Neural crest cell (in vitro differentiated cells): Measurements from ENCODE around the gene IGF2R. TPM values are rescaled to one million over a fixed set of nuclear protein-coding genes. Genes with fewer than 3 reads are reported as not detected.

ENCODE experiments used
- DNase-seq: peaks from one replicate; pipeline ENCODE4 v3.0.0; 2021; ENCODE audit warnings: low read depth, mixed read lengths, low spot score
- H3K27ac Mint-ChIP-seq: one replicate; pipeline ENCODE4 v1.8.0; 2021; ENCODE audit warnings: mild to moderate bottlenecking, mixed read lengths; ENCODE audit not compliant: unreplicated experiment
- H3K27me3 Mint-ChIP-seq: 2 replicates; pipeline ENCODE4 v1.8.0; 2021; ENCODE audit warnings: low read depth, mild to moderate bottlenecking, mixed read lengths
- H3K36me3 Mint-ChIP-seq: 2 replicates; pipeline ENCODE4 v1.8.0; 2021; ENCODE audit warnings: low read depth, mild to moderate bottlenecking, mixed read lengths
- H3K4me1 Mint-ChIP-seq: 2 replicates; pipeline ENCODE4 v1.8.0; 2021; ENCODE audit warnings: mixed read lengths
- H3K4me3 Mint-ChIP-seq: one replicate; pipeline ENCODE4 v1.8.0; 2021; ENCODE audit warnings: mild to moderate bottlenecking, mixed read lengths
- H3K9me3 Mint-ChIP-seq: 2 replicates; pipeline ENCODE4 v1.8.0; 2021; ENCODE audit warnings: mixed read lengths
- CTCF ChIP-seq: fragments of 200-600 bp; sonication (generic); conservative IDR thresholded peaks from 2 replicates; pipeline ENCODE4 v1.5.0; 2021; ENCODE audit warnings: antibody characterized with exemption, mild to moderate bottlenecking
- total RNA-seq: library from RNA; stranded (reverse); gene quantifications from 2 replicates; pipeline ENCODE4 v1.2.1, GENCODE V29; 2021

Gene IGF2R
- total RNA-seq, 1 donor from 2014 or later, result 97.3 TPM

GRCh38 chr6:160071805-160072690 is 103.2 kb downstream of the IGF2R start:
- H3K4me1 Mint-ChIP-seq, result no peaks in the 10 kb centered on the region
- H3K36me3 Mint-ChIP-seq, result peaks cover 24% of the 10 kb centered on the region
- no peak overlapping the region for H3K4me3 Mint-ChIP-seq
- H3K27ac Mint-ChIP-seq, result no peak overlapping the region
- no peaks in the 10 kb centered on the region for H3K27me3 Mint-ChIP-seq
- no peaks in the 10 kb centered on the region for H3K9me3 Mint-ChIP-seq
- TF ChIP-seq CTCF, result no peak
- no peak for DNase-seq

- H3K27ac Mint-ChIP-seq, result no peak overlapping the region
- H3K27me3 Mint-ChIP-seq, result no peaks in the 10 kb centered on the region
- H3K36me3 Mint-ChIP-seq, result peaks cover 18% of the 10 kb centered on the region
- no peaks in the 10 kb centered on the region for H3K9me3 Mint-ChIP-seq
- no peak for DNase-seq
- no peak for TF ChIP-seq CTCF
- no peaks in the 10 kb centered on the region for H3K4me1 Mint-ChIP-seq
- H3K4me3 Mint-ChIP-seq, result no peak overlapping the region
These were observed 104.4 kb downstream of the IGF2R start for GRCh38 chr6:160073272-160073671.

- TF ChIP-seq CTCF, result no peak
- peaks cover 29% of the 10 kb centered on the region for H3K36me3 Mint-ChIP-seq
- H3K27ac Mint-ChIP-seq, result no peak overlapping the region
- no peaks in the 10 kb centered on the region for H3K9me3 Mint-ChIP-seq
- H3K4me3 Mint-ChIP-seq, result no peak overlapping the region
- H3K27me3 Mint-ChIP-seq, result no peaks in the 10 kb centered on the region
- H3K4me1 Mint-ChIP-seq, result no peaks in the 10 kb centered on the region
- DNase-seq, result no peak
These were observed 107.1 kb downstream of the IGF2R start for GRCh38 chr6:160076009-160076408.

GRCh38 chr6:160077024-160077423 is 108.1 kb downstream of the IGF2R start:
- Mint-ChIP-seq H3K27ac (peak overlapping the region; percentile 55), H3K27me3 (no peaks in the 10 kb centered on the region), H3K9me3 (no peaks in the 10 kb centered on the region), H3K36me3 (peaks cover 34% of the 10 kb centered on the region), H3K4me1 (no peaks in the 10 kb centered on the region), H3K4me3 (no peak overlapping the region)
- no peak for TF ChIP-seq CTCF
- DNase-seq, result no peak

GRCh38 chr6:160077526-160077925 is 108.6 kb downstream of the IGF2R start:
- H3K9me3 Mint-ChIP-seq, result no peaks in the 10 kb centered on the region
- no peak for TF ChIP-seq CTCF
- H3K4me3 Mint-ChIP-seq, result no peak overlapping the region
- peaks cover 34% of the 10 kb centered on the region for H3K36me3 Mint-ChIP-seq
- H3K27ac Mint-ChIP-seq, result no peak overlapping the region
- no peaks in the 10 kb centered on the region for H3K4me1 Mint-ChIP-seq
- no peak for DNase-seq
- H3K27me3 Mint-ChIP-seq, result no peaks in the 10 kb centered on the region
